NCI-H1105 (cell line): Measurements from ENCODE around the gene PPFIA1.

Experiments used
- DNase-seq: peaks from one replicate; lab custom pipeline; 2025; lab: John Stamatoyannopoulos, UW

Gene PPFIA1

GRCh38 chr11:70297341-70297740 is 26.9 kb downstream of the PPFIA1 start:
- no peak for DNase-seq

DNA sequence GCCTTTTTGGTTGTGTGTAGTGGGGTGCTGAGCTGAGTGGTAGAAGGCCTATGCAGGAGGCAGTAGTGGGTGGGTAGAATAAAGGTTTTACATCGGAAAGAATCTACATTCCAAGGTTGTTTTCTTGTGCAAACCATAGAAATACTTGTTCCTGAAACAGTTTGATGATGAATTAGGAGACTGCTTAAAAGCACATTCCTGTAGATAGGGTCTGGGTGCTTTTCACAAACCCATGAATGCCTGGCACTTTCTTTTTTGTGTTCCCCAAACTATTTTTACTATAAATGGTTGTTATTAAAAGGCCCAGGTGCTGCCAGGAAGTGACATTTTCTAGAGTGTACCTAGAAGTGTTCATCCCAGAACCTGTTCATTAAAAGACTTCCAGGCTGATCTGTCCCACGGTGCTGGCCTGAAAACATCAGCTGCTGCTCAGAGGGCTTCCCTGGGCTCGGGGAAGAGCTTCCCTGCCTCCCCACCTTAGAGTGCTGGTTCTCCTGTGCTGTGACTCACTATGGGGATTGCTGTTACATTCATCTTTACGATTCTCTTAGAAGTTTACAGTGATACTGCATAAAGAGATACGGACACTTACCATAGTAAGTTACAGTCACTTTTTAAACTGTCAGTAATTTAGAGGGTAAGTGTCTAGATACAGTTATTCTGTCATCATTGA is 27.9 kb downstream of the PPFIA1 start:
- no peak for DNase-seq

DNA sequence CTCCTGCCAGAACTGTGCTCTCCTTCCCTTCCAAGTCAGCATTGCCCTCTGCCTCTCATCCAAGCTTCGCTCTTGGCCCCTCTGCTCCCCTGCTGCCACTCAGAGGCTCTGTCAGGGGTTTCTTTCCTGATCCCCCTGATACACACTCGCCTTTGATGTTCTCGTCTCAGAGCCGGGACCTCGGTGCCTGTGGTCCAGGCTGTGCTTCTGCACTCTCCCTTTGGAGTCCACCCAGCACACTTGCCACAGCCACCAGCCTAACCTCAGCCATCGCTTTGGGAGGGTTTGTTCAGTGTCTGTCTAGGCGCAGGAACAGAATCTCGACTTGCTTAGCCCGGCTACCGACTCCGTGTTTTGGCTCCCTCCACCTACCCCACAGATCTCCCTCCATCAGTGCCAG is 29.1 kb downstream of the PPFIA1 start:
- DNase-seq: no peak

DNA sequence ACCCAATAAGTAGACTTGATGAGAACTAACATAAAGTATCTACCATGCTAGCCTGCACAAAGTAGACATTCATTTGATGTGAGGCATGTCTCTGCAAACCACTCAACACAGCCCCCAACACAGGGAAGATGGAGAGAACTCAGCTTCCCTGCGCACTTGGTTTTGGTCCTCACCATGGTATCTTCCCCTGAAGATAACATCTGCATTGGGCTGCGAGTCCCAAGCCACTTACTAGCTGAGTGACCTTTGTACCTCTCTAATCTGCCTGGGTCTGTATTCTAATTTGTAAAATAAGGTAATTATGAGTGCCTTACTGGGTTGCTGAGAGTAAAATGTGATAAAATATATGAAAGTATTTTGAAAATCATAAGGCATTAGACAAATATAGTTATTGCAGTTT is 30.7 kb downstream of the PPFIA1 start:
- DNase-seq: no peak

GRCh38 chr11:70301721-70302418 is 31.4 kb downstream of the PPFIA1 start:
- no peak for DNase-seq

GRCh38 chr11:70302419-70302752 is 31.9 kb downstream of the PPFIA1 start:
- no peak for DNase-seq

GRCh38 chr11:70303070-70303469 is 32.6 kb downstream of the PPFIA1 start:
- DNase-seq: no peak

DNA sequence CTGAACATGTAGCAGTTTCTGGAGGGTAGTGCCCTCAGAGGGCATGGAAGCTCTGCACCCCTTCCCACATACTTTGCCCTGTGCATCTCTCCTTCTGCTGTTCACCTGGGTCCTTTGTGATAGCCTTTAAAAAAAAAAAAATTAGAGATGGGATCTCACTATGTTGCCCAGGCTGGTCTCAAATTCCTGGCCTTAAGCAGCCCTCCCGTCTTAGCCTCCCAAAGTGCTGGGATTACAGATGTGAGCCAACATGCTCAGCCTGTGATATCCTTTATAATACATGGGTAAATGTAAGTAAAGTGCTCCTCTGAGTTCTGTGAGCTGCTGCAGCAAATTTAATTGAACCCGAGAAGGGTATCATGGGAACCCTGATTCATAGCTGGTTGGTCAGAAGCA is 33.7 kb downstream of the PPFIA1 start:
- no peak for DNase-seq

- no peak for DNase-seq
Observed at GRCh38 chr11:70305501-70305900, 35.0 kb downstream of the PPFIA1 start.

DNA sequence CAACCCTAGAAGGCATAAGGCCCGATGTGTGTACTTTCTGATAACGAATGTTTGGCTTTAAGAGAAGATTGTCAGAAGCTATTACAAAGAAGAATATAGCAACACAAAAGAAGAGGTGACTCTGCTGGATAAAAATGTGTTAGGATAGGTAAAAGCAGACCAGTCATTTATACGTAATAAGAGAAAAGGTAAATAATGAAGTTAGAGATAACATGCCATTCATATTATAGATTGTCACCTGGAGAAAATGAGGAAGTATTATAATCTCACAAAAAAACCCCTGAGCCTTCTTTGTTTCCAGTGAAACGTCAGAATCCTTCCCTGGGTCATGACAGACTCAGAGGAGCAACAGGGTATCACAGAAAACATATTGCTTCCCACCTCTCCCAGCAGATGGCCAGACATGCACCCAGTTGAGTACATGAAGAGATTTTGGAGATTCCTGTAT is 36.1 kb downstream of the PPFIA1 start:
- DNase-seq: no peak

DNA sequence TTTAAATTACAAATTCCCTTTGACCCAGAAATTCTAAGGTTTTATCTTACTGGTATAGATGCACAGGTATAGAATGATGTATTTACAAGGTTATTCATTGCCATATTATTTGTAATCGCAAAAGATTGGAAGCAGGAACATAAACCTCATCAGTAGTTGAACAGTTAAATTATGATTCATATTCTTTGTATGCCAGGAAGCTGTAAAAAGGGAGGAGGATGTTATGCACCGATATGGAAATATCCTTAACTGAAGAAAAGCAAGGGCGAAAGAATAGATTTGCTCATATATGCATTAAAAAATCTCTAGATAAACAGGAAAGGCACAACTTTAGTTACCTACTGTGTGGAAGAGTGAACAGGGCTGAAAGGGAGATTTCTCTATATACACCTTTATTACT is 36.7 kb downstream of the PPFIA1 start:
- no peak for DNase-seq

GRCh38 chr11:70311616-70312015 is 41.1 kb downstream of the PPFIA1 start:
- DNase-seq: no peak

DNA sequence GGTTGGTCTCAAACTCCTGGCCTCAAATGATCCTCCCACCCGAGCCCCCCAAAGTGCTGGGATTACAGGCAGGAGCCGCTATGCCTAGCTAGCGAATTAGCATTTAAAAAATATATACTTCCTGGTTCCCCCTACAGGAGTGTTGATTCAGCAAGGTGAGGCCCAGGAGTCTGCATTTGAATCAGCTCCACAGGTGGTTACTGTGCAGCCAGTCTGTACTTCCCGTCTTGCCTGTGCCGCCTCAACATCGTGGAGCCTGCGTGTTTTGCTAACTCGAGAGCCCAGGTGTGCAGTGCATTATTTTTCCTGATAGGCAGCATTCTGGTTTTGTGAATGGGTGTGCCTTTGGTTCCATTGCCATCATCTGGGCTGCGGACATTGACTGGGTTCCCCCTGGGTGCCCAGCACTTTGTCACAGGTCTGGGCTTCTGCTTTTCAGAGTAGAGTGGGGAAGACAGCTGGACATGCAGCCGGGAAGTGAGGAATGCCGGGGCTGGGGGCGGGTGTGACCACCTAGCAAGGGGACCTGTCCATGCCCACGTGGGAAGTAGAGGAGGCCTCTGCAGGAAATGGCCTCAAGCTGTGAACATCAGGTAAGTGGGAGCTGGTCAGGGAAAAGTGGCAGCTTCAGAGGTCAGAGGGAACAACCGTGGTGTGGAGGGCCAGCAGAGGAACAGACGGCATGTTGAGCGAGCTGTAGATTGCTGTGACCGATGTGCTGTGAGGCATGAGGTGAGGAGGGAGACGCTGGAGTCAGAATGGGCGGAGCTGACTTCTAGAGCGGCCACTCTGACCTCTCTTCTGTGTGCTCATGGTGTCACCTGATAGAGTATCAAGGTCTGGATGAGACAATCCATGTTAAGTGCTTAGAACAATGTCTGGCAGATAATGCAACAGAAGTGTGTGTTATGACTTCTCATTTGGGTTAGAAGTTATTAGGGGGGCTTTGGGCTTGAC is 42.2 kb downstream of the PPFIA1 start:
- no peak for DNase-seq

DNA sequence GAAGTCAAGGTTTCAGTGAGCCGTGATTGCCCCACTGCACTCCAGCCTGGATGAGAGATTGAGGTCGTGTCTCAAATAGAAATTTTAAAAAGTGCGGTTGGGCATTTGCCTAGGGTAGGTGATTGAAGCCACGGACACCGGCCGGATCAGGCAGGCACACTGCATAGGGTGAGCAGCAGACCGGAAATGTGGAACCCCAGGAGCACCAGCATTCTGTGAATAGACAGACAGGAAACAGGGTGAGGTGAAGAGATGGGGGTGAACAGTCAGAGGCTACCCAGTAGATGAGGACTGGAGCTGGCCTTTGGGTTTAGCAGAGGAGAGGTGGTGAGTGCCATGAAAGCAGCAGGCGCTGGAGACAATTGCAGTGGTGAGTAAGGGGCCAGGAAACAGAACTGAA is 43.5 kb downstream of the PPFIA1 start:
- no peak for DNase-seq

DNA sequence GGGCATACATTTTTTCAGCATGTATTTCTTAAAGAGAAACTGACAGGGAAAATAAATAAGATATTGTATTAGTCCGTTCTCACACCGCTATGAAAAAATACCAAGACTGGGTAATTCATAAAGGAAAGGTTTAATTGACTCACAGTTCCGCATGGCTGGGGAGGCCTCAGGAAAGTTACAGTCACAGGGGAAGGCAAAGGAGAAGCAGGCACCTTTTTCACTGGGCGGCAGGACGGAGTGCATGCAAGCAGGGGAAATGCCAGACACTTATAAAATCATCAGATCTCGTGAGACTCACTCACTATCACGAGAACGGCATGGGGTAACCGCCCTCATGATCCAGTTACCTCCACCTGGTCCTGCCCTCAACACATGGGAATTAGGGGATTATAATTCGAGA is 44.2 kb downstream of the PPFIA1 start:
- no peak for DNase-seq

GRCh38 chr11:70315716-70316115 is 45.2 kb downstream of the PPFIA1 start:
- no peak for DNase-seq

DNA sequence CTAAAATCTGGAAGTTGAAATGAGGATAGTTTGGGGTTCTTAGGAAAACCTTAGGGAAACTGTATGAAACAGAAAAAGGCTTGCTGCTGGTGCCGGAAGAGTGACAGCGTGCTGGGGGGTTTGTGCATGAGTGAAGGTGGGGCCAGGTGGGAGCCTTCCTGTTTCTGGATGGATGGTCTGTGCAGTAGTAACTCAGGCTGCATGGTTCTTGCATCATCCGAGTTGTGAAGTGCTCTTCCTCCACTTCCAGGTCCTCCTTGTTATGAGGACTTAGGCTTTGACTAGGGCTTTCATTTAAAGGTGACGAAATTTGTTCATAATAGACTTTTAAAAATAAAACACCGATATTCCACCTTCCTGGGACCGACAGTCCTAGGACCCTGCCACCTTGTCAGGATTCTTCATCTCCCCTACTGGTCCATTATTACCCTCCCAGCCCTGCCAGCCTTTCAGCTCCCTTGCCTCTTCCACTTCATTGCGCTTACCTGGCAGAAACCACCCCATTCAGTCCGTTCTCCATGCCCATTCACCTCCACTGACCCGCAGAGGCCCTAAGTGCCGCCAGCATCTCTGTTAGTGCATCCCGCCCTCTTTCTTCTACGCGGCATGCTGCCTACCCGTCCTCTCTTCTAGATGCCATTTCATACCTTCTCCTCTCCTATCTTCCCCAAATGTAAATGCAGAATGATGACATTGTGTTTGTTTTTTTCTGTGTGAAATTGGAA is 47.3 kb downstream of the PPFIA1 start:
- no peak for DNase-seq

DNA sequence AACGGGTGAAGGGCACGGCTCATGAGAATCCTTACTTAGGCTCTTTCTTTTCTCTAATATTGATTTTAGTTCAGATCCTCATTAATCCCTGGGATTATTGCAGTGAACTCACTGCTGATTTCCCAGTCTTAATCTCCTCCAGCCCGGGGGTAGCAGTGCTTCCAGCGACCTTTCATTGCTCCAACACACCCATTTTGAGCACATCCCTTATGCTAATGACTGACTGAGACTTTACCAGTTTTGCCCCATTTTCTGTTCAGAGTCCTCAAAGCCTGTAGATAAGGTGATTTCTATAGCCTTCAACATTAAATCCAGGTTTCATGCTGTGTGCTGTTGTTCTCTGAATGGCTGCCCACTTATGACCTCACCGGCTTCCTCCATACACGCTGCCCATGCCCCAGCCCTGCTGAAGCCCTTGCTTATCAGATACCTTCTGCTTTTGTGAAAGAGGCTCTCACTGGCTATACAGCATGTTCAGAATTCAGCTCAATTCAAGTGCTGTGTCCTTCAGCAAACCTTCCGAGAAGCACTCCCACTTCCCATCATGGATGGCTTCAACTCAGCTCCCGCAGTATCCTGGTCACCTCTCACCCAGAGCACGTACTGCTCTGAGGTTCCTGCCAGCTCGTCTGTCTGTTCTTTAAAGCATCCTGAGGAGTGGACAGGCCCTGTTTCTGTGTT is 49.0 kb downstream of the PPFIA1 start:
- DNase-seq: no peak

- DNase-seq: no peak
Observed at GRCh38 chr11:70322666-70323065, 52.2 kb downstream of the PPFIA1 start.

DNA sequence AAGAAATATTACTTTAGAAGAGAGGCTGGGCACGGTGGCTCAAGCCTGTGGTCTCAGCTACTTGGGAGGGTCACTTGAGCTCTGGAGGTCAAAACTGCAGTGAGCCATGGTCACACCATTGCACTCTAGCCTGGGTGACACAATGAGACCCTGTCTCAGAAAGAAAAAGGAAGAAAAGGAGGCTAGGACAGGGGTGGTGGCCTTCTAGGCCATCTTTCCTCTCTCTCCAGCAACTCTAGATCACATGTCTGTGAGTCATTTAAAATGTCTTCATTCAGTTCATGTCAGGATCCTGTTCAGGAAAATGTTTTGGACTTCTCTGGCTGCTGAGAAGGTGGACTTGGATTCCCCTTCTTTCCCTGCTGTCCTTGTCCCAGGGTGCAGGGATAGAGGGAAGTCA is 53.3 kb downstream of the PPFIA1 start:
- DNase-seq: no peak

- DNase-seq: no peak
Observed at GRCh38 chr11:70324376-70325115, 54.1 kb downstream of the PPFIA1 start.
